Activated effector memory CD4-positive, alpha-beta T cell treated with anti-CD3 and anti-CD28 coated beads, Interleukin-2, amount 50 U/mL, for 16 hours (primary cell): ENCODE data around the gene NDEL1.

Experiments
- DNase-seq: peaks from one replicate; pipeline ENCODE4 v3.0.0-alpha.2; 2020

NDEL1 gene

DNA sequence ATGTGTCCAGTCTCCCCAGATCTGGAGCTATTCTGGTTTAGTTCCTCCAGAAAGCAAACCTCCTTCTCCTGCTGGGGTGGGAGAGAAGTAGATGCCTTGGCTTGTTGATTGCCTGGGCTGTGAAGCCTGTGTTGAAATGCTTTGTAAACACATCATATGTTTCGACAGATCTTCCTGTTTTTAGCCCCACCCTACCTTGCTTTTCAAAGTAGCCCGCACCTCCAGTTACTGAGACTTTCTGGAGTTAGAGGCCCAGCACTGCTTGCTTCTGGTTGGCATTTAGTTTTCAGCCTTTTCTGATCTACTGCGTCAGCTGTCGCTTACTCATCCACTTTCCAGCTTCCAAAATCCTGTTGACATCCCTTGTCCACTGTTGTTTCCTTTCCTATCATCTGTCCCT lies 17.9 kb upstream of the NDEL1 start:
- no peak for DNase-seq

GRCh38 chr17:8418471-8418870 lies 17.2 kb upstream of the NDEL1 start:
- no peak for DNase-seq

- no peak for DNase-seq
Observed at GRCh38 chr17:8419305-8419704, 16.4 kb upstream of the NDEL1 start.

- DNase-seq: no peak
Observed at GRCh38 chr17:8420041-8420934, 15.4 kb upstream of the NDEL1 start.

GRCh38 chr17:8421571-8421970 lies 14.1 kb upstream of the NDEL1 start:
- no peak for DNase-seq

DNA sequence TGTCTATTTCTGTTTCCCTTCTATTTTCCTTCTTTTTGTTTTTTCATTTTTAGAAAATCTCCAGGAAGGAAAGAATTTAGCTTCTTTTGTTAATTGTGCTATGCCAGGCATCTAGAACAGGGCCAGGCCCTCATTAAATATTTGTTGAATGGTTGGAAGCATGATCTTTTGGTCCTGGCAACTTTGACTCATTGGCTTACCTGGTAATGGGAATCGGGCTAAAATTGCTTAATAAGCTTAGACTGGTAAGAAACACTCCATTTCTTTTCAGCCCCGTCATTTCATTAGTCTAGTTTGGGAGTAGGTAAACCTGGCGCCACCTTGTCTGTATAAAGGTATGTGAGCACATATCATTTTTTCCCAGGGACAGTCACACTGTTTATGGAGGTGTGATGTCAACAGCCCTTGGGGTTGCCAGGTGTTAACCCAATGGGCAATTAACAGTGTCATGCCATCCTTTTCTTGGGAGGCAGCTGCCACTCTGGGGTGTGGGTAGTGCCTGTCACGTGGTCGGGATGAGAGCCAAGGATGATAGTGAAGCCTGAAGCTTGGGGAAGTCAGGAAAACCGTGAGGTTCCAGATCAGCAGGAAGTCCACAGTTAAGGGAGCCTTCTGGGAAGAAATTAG lies 9.5 kb upstream of the NDEL1 start:
- no peak for DNase-seq

GRCh38 chr17:8426802-8427201 lies 8.9 kb upstream of the NDEL1 start:
- DNase-seq: no peak

GRCh38 chr17:8430966-8431365 lies 4.7 kb upstream of the NDEL1 start:
- DNase-seq: no peak

DNA sequence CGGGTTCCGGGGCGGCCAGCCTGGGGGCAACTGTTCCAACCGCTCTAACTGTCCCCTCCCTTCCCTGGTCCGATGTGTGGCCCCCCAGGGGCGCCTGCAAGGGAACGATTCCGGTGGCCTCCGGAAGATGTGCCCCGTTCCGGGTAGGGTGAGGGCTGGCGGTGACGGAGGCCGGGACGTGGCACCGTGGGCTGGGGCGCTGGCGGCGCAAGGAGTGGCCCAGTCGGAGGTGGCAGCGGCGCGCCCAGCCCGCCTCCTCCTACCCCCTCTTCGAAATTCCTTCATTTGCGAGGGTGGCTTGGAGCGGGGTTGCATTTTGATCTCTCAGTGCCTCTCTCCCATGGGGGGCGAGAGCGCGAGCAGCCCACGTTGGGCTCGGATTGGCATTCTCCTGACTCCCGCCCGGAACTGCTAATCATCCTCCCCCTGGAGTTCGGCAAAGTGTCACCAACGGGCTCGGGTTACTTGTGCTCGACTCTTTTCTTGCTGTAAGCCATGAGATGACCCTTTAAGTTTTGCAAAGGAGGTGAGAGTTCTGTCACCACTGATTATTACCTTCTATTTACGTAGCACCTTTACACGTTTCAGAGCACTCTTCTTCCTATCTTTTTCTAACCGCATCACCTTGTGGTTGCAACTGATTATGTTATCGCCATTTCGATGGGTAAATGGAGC lies 622 bp downstream of the NDEL1 start:
- peak; percentile 88 for DNase-seq

- DNase-seq: no peak
Observed at GRCh38 chr17:8436844-8437171, 1.1 kb downstream of the NDEL1 start.

DNA sequence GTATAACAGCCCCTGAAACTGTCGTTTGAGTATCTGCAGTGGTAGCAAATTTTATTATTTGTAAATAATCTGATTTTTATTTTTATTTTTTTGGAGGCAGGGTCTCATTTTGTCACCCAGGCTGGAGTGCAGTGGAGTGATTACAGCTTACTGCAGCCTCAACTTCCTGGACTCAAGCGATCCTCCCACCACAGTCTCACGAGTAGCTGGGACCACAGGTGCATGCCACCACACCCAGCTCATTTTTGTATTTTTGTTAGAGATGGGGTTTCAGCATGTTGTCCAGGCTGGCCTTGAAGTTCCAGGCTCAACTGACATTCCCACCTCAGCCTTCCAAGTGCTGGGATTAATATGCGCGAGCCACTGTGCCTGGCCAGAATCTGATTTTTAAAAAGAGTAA lies 2.8 kb downstream of the NDEL1 start:
- DNase-seq: no peak

DNA sequence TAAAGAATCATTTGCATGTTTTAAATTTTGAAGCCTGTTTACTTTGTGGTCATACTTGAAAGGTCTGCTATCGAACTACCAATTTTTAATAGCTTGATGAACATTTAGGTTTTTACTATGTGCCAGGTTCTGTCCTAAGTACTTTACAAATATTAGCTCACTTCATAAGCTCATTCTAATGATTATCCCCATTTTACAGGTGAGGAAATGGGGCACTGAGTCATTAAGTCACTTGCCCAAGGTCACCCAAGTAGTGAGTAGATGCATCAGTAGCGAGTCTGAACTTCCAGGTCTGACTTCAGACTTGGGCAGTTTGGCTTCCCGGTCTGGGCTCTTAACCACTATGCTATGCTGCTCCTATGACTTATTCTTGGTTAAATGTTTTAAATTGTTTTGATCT lies 4.0 kb downstream of the NDEL1 start:
- no peak for DNase-seq

DNA sequence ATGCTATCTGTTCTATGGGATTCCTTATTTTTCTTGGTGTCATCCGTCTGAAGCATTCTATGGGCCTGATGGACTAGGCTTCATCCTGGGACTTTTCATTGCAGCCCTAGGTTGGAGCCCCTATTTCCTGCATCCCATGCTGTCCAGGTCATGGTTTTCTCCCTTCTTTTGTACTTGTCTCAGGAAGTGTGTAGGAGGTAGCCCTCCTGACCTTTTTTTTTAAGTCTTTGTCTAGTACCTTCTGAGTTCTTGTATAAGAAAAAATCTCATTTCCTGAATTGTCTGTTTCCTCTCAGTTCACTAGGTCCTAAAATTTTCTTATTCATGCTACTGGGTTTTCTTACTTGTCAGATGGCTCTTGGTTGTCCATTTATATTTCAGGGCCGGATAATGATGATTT lies 6.0 kb downstream of the NDEL1 start:
- no peak for DNase-seq

DNA sequence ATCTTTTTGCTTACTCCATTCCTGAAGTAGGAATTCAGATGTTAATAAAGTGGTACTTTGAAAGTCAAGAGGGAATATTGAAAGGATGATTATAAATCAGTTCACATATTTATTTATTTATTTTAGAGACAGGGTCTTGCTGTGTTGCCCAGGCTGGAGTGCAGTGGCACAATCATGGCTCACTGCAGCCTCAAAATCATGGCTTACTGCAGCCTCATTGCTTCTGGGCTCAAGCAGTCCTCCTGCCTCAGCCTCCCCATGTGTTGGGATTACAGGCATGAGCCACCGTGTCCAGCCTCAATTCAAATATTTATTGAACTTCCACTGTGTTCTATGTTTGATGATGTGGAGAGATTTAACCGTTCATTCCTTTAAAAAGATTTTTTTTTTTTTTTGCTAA lies 6.6 kb downstream of the NDEL1 start:
- DNase-seq: no peak

DNA sequence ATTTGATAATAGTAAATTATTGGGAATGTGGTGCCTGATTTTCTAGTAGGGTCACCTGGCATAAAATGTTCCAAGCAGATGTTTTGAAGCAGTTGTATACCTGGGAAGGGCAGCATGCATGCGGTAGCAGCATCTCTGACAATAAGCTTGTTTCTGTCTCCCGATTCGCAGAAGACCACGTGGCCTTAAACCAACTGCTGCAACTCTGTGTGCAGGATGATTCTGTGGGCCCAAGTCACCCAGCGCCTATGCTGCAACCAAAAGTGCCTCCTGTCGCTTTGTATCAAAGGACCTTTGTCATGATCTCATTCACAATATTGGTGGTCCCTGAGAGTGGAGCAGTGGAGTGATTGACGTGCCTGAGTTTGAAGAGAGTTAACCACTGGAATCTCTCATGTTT lies 8.1 kb downstream of the NDEL1 start:
- DNase-seq: no peak

GRCh38 chr17:8444494-8444893 lies 8.8 kb downstream of the NDEL1 start:
- no peak for DNase-seq

GRCh38 chr17:8445536-8445935 lies 9.9 kb downstream of the NDEL1 start:
- DNase-seq: no peak

GRCh38 chr17:8447799-8448198 lies 12.1 kb downstream of the NDEL1 start:
- DNase-seq: no peak

DNA sequence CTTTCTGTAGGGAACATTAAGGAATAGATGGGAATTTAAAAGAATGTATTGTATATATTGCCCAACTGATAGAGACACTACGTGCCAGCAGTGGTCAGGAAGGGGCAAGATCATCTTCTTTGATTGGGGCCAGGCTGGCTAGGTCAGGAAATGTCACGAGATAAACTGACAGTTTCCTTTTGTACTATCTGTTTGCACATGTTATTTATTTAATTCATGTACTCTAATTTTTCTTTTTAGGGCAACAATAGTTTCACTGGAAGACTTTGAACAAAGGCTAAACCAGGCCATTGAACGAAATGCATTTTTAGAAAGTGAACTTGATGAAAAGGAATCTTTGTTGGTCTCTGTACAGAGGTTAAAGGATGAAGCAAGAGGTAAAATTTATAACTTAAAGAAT lies 12.6 kb downstream of the NDEL1 start:
- no peak for DNase-seq

DNA sequence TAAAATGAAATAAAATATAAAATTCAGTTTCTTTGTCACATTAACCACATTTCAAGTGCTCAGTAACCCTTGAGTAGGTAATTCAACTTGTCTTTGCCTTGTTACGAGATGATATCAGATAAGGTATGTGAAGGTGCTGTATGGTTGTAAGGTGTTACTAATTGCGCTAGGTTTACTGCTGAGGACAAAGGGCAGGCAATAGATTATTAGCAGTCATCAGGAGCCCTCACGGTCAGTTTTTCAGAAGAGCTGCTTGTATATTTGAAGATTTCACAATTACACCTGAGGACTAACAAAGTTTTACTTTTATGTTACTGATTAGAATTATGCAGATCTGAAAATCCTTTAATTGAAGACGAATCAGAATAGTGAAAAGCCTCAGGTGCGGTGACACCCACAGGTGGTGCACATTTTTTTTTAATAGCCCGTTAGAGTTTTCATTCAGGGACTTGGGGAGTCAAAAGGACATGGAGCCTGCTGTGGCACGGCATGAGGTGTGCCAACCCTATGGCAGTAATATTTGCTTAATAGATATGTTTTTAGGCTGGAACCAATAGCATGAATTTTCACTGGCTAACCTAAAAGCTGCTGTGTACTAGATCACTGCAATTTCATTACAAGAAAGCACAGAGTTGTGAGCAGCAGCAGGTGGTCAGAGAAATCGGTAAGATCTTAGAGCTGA lies 16.4 kb downstream of the NDEL1 start:
- DNase-seq: no peak

DNA sequence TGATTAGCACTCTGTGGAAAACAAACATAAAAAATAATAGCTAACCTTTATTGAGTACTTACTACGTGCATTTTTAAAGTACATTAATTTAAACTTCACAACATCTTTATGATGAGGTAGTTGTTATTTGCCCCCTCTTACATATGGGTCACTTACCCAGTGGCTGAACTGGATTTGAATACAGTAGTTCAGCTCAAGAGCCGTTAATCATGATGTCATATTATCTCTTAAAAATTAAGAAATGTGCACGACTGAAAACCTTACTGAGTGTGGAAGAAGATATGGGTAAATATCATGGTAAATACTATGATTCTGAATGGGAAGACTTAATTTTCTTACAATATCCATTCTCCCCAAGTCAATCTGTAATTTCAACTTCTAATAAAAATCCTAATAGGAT lies 17.6 kb downstream of the NDEL1 start:
- DNase-seq: no peak

GRCh38 chr17:8455665-8456209 lies 20.1 kb downstream of the NDEL1 start:
- DNase-seq: no peak

GRCh38 chr17:8458128-8458527 lies 22.4 kb downstream of the NDEL1 start:
- DNase-seq: no peak
